Natural killer cell (primary cell): ENCODE measurements around the gene CCDC50. TPM values are rescaled to one million over a fixed set of nuclear protein-coding genes. Genes with fewer than 3 reads are reported as not detected.

Experiments used
- ATAC-seq, 3 donors: fragments of 150-1000 bp in 2 of 3; fragments of 200-7000 bp in 1 of 3; cut with Tn5 transposase; 1 replicate in 1 of 3; 2 replicates in 2 of 3; pipeline ENCODE4 v1.10.0; 2021; ENCODE audit warnings: mild to moderate bottlenecking in 2 of 3, moderate library complexity in 2 of 3
- DNase-seq, 2 donors: peaks; one replicate each; pipeline versions ENCODE4 v3.0.0 to v3.0.0-alpha.2; 2013 to 2021; ENCODE audit warnings: mixed read lengths in 1 of 2
- H3K27ac ChIP-seq: one replicate; pipeline ENCODE4 v1.5.1; 2013; ENCODE audit warnings: mild to moderate bottlenecking, low read length
- H3K27me3 ChIP-seq: one replicate; pipeline ENCODE4 v1.6.1; 2013; ENCODE audit warnings: low read length; ENCODE audit not compliant: control insufficient read depth, insufficient read depth
- H3K36me3 ChIP-seq: one replicate; pipeline ENCODE4 v1.6.1; 2013; ENCODE audit warnings: low read length; ENCODE audit not compliant: control insufficient read depth, insufficient read depth
- H3K4me1 ChIP-seq: one replicate; pipeline ENCODE4 v1.6.1; 2013; ENCODE audit warnings: low read length; ENCODE audit not compliant: control insufficient read depth, insufficient read depth
- H3K4me3 ChIP-seq: one replicate; pipeline ENCODE4 v1.5.1; 2013; ENCODE audit warnings: low read length
- H3K9me3 ChIP-seq: one replicate; pipeline ENCODE4 v1.6.1; 2013; ENCODE audit warnings: low read length; ENCODE audit not compliant: control insufficient read depth, insufficient read depth
- H3K27ac Mint-ChIP-seq, 2 donors: one replicate each; pipeline ENCODE4 v1.8.0; 2022; ENCODE audit warnings: mild to moderate bottlenecking in 2 of 2, mixed read lengths in 2 of 2, moderate library complexity in 1 of 2
- H3K27me3 Mint-ChIP-seq, 2 donors: one replicate each; pipeline ENCODE4 v1.8.0; 2022; ENCODE audit warnings: low read depth in 2 of 2, mixed read lengths in 2 of 2
- H3K36me3 Mint-ChIP-seq: one replicate; pipeline ENCODE4 v1.8.0; 2022; ENCODE audit warnings: mixed read lengths
- H3K4me1 Mint-ChIP-seq, 2 donors: one replicate each; pipeline ENCODE4 v1.8.0; 2022; ENCODE audit warnings: mixed read lengths in 2 of 2
- H3K4me3 Mint-ChIP-seq: one replicate; pipeline ENCODE4 v1.8.0; 2022; ENCODE audit warnings: mild to moderate bottlenecking, moderate library complexity, mixed read lengths
- H3K9me3 Mint-ChIP-seq, 2 donors: one replicate each; pipeline ENCODE4 v1.8.0; 2022; ENCODE audit warnings: mixed read lengths in 2 of 2
- WGBS: methylation state at CpG from one replicate; pipeline ENCODE4 v1.1.7; 2013; ENCODE audit warnings: missing lambda C conversion rate; ENCODE audit not compliant: insufficient coverage; 5-methylcytosine and 5-hydroxymethylcytosine counted together
- intact Hi-C: fragments of 100-400 bp; cut with micrococcal nuclease; formaldehyde crosslinking; loops from one replicate; pipeline ENCODE4 v1.14.2; 2022
- total RNA-seq, 4 donors: library from RNA; stranded (reverse); fragments of 120-200 nt in 1 of 4; gene quantifications; one replicate each; pipeline versions ENCODE4 v1.2.3 to v1.2.4, GENCODE V29; 2013 to 2022
- TF ChIP-seq, protein P1 (sequence below): fragments of 200-600 bp; IDR thresholded peaks from one replicate; pipeline ENCODE4 v1.8.0; 2022; ENCODE audit warnings: antibody characterized with exemption

Gene CCDC50
- total RNA-seq, 3 donors from 2014 or later (not counting 1 experiment from before 2014, with no cell fraction given) = 19.9 to 27.3 (median 22.6) TPM

DNA sequence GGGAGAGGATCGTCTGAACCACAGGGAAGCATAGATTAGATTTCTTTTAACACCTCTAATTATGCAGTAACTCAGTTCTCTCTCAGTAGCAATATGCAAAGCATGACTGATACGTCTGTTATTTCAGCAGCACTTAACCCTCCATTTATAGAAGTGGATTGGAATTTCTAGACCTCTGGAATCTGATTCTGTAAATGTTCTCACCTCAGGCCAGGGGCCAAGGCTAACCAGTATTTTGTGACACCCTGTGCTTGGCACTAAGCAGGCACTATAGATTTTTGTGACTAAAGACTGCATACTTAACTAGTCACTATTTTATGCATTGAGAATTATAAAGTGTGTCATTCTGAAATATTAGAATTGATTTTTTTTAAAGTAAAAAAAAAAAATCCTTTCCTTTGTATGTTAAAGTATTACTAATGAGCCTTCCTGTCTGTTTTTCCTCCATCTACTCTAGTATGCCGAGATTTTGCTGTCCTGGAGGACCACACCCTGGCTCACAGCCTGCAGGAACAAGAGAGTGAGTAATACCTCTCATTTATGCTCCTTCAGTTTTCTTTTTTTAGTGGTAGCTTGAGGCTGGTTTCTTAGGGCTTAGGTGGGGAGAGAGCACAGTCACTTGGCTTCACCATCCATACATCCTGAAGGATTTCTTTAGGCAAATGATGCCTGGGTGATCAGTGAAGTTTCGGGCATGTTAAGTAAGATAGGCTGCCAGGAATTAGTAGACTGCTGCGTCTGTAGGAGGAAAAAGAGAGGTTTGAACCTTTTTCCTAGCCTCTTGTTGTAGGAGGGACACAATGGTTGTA is 27.6 kb downstream of the CCDC50 start:
- Histone ChIP-seq H3K27me3 (no peaks in the 10 kb centered on the region), H3K4me1 (no peaks in the 10 kb centered on the region), H3K9me3 (no peaks in the 10 kb centered on the region), H3K36me3 (peaks cover 21% of the 10 kb centered on the region), H3K27ac (no peak overlapping the region), H3K4me3 (no peak overlapping the region)
- Mint-ChIP-seq H3K27ac (no peak overlapping the region), H3K9me3 (no peaks in the 10 kb centered on the region), H3K36me3 (peaks cover 17% of the 10 kb centered on the region), H3K4me3 (no peak overlapping the region), H3K27me3 (no peaks in the 10 kb centered on the region), H3K4me1 (peaks cover 0 to 12% of the 10 kb centered on the region in 2 donors)
- TF ChIP-seq, protein P1, sequence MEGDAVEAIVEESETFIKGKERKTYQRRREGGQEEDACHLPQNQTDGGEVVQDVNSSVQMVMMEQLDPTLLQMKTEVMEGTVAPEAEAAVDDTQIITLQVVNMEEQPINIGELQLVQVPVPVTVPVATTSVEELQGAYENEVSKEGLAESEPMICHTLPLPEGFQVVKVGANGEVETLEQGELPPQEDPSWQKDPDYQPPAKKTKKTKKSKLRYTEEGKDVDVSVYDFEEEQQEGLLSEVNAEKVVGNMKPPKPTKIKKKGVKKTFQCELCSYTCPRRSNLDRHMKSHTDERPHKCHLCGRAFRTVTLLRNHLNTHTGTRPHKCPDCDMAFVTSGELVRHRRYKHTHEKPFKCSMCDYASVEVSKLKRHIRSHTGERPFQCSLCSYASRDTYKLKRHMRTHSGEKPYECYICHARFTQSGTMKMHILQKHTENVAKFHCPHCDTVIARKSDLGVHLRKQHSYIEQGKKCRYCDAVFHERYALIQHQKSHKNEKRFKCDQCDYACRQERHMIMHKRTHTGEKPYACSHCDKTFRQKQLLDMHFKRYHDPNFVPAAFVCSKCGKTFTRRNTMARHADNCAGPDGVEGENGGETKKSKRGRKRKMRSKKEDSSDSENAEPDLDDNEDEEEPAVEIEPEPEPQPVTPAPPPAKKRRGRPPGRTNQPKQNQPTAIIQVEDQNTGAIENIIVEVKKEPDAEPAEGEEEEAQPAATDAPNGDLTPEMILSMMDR = no peak
- 86% methylated on average over 3 of the region's 5 CpGs for WGBS
- DNase-seq (no peak), ATAC-seq (no peak)
- intact Hi-C loops = no loop called here

DNA sequence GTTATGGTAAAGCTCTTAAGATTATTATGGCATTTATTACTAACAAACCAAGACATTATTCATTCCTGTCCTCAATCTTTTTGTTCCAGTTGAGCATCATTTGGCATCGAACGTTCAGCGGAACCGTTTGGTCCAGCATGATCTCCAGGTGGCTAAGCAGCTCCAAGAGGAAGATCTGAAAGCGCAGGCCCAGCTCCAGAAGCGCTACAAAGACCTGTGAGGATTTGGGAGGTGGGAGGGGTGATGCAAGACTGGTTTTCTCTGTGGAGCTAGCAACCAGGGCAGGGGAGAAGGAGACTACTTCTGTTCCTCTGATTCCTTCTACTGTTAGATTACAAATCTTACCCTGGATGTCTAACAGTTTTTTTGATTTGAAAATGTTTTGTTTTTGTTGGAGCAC is 28.7 kb downstream of the CCDC50 start:
- H3K27me3 Mint-ChIP-seq = no peaks in the 10 kb centered on the region
- no peak overlapping the region for H3K4me3 Mint-ChIP-seq
- Histone ChIP-seq H3K4me3 (no peak overlapping the region), H3K36me3 (peaks cover 25% of the 10 kb centered on the region), H3K4me1 (no peaks in the 10 kb centered on the region), H3K9me3 (no peaks in the 10 kb centered on the region), H3K27me3 (no peaks in the 10 kb centered on the region), H3K27ac (no peak overlapping the region)
- TF ChIP-seq, protein P1 = no peak
- H3K36me3 Mint-ChIP-seq = peaks cover 17% of the 10 kb centered on the region
- intact Hi-C loops = no loop called here
- ATAC-seq (no peak), DNase-seq (no peak)
- no peak overlapping the region for H3K27ac Mint-ChIP-seq
- 94% methylated on average over 6 of the region's 6 CpGs for WGBS
- H3K9me3 Mint-ChIP-seq = no peaks in the 10 kb centered on the region
- H3K4me1 Mint-ChIP-seq = peaks cover 0 to 12% of the 10 kb centered on the region in 2 donors

DNA sequence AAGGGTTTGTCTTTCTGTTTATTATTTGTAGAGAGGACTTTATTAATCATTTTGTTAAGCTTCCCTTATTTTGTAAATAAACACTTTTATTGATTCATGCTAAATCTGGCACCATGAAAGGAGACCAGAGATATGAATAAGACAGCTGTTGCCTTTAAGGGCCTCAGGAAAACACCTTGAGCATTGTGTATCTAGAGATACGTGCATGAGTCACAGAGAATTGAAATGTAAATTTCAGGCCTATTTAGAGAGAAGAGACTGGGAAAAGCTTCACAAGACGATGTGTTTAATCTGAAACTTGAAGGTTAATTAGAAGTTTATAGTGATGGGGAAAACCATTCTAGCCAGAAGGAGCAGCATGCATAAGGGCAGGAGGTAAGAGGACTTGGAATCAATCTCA is 29.7 kb downstream of the CCDC50 start:
- no peaks in the 10 kb centered on the region for H3K9me3 Mint-ChIP-seq
- Histone ChIP-seq H3K4me3 (no peak overlapping the region), H3K9me3 (no peaks in the 10 kb centered on the region), H3K4me1 (no peaks in the 10 kb centered on the region), H3K27me3 (no peaks in the 10 kb centered on the region), H3K36me3 (peaks cover 30% of the 10 kb centered on the region), H3K27ac (no peak overlapping the region)
- intact Hi-C loops = no loop called here
- TF ChIP-seq, protein P1 = no peak
- 68% methylated on average over 2 of the region's 2 CpGs for WGBS
- peaks cover 0 to 12% of the 10 kb centered on the region in 2 donors for H3K4me1 Mint-ChIP-seq
- H3K27me3 Mint-ChIP-seq = no peaks in the 10 kb centered on the region
- DNase-seq (no peak), ATAC-seq (no peak)
- H3K36me3 Mint-ChIP-seq = peaks cover 17% of the 10 kb centered on the region
- no peak overlapping the region for H3K4me3 Mint-ChIP-seq
- H3K27ac Mint-ChIP-seq = no peak overlapping the region

DNA sequence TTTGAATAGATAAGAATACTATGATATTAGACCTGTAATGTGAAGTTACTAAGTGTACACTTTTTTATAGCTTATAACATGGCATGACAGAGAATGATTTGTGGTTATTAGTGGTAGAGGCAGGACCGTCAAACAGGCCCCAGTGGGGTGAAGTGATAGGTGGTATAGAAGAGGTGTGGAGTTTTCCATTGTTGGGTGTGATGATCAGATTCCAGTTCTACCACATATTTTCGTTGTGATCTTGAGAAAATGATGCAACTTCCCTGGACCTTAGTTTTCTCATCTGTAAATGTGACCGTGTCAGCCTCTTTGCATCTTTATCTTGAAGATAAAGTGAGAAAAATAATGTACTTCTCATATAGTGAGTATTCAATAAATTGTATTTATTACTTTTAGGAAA is 31.4 kb downstream of the CCDC50 start:
- H3K27ac Mint-ChIP-seq = no peak overlapping the region
- intact Hi-C loops = no loop called here
- ATAC-seq (no peak), DNase-seq (no peak)
- Histone ChIP-seq H3K27ac (no peak overlapping the region), H3K4me3 (no peak overlapping the region), H3K27me3 (no peaks in the 10 kb centered on the region), H3K4me1 (no peaks in the 10 kb centered on the region), H3K36me3 (peaks cover 34% of the 10 kb centered on the region), H3K9me3 (no peaks in the 10 kb centered on the region)
- 78% methylated on average over 2 of the region's 3 CpGs for WGBS
- H3K9me3 Mint-ChIP-seq = no peaks in the 10 kb centered on the region
- H3K36me3 Mint-ChIP-seq = peaks cover 17% of the 10 kb centered on the region
- no peaks in the 10 kb centered on the region for H3K27me3 Mint-ChIP-seq
- no peak overlapping the region for H3K4me3 Mint-ChIP-seq
- H3K4me1 Mint-ChIP-seq = peaks cover 0 to 12% of the 10 kb centered on the region in 2 donors
- TF ChIP-seq, protein P1 = no peak
